HCT116 (cell line): ENCODE measurements around the gene SMYD4. TPM values are rescaled to one million over a fixed set of nuclear protein-coding genes. Genes with fewer than 3 reads are reported as not detected.
"Not testable (repeated sequence)": the region's sequence is repeated elsewhere in the genome, so short reads cannot be mapped to it uniquely, and the experiment has no call there.

Source experiments
- ATAC-seq: fragments of 200-7000 bp; cut with Tn5 transposase; 2 replicates; pipeline ENCODE4 v1.9.1; 2020; ENCODE audit warnings: mild to moderate bottlenecking, moderate library complexity
- BruUV-seq: library from RNA; stranded (reverse); fragments of 400-500 nt; replicated peaks from 2 replicates; lab custom pipeline; 2021; lab: Mats Ljungman, UMichigan
- CTCF ChIA-PET: fragments of 300-600 bp; sonication (Branson Sonifier 250); formaldehyde crosslinking; loops from one replicate; lab custom pipeline; 2021; ENCODE audit warnings: antibody characterized with exemption; lab: Charles Lee
- POLR2A ChIA-PET: fragments of 300-600, 350-600 bp; sonication (Branson Sonifier 250); formaldehyde crosslinking; loops from one replicate; lab custom pipeline; 2021; ENCODE audit warnings: antibody characterized with exemption; lab: Charles Lee
- RAD21 ChIA-PET, 2 experiments: fragments of 300-600 bp; sonication (Branson Sonifier 250); formaldehyde crosslinking; loops; one replicate each; lab custom pipeline; 2023; ENCODE audit warnings: low total read pairs in 2 of 2; ENCODE audit not compliant: uncharacterized antibody in 2 of 2, unreplicated experiment in 2 of 2, low non-redundant PET in 1 of 2; lab: Charles Lee
- DNase-seq: peaks from one replicate; pipeline ENCODE4 v3.0.0-alpha.2; 2010; ENCODE audit warnings: low read depth, low spot score
- H2AFZ ChIP-seq: fragments of 200-600 bp; shearing (Covaris generic), sonication (generic); 2 replicates; pipeline ENCODE4 v1.6.1; 2017; ENCODE audit warnings: low read depth, mixed run types, mixed read lengths, antibody characterized with exemption, low read length; ENCODE audit not compliant: poor library complexity, severe bottlenecking
- H3K27ac ChIP-seq: 2 replicates; pipeline ENCODE4 v1.5.1; 2012; ENCODE audit warnings: low read depth, low read length
- H3K27me3 ChIP-seq: fragments of 200-600 bp; sonication (generic); 2 replicates; pipeline ENCODE4 v1.6.1; 2016; ENCODE audit warnings: mixed run types, low read length, mixed read lengths; ENCODE audit not compliant: insufficient read depth
- H3K36me3 ChIP-seq, 2 experiments: fragments of 200-500 bp in 1 of 2; fragments of 200-600 bp in 1 of 2; sonication (Bioruptor generic) in 1 of 2; sonication (generic) in 1 of 2; 2 replicates each; pipeline versions ENCODE4 v1.5.1 to v1.6.1; 2014 to 2016; ENCODE audit warnings: low read length in 2 of 2, inconsistent platforms in 1 of 2, mixed read lengths in 1 of 2, mixed run types in 1 of 2; ENCODE audit not compliant: insufficient read depth in 2 of 2, control insufficient read depth in 1 of 2
- H3K4me1 ChIP-seq, 2 experiments: fragments of 200-600 bp in 1 of 2; sonication (generic) in 1 of 2; 2 replicates each; pipeline versions ENCODE4 v1.5.1 to v1.6.1; 2012 to 2017; ENCODE audit warnings: low read length in 2 of 2, inconsistent platforms in 1 of 2, mild to moderate bottlenecking in 1 of 2, mixed read lengths in 1 of 2, mixed run types in 1 of 2, moderate library complexity in 1 of 2; ENCODE audit not compliant: insufficient read depth in 2 of 2, control insufficient read depth in 1 of 2
- H3K4me2 ChIP-seq: fragments of 200-600 bp; sonication (generic); 2 replicates; pipeline ENCODE4 v1.6.1; 2017; ENCODE audit warnings: mixed run types, low read length, mixed read lengths
- H3K4me3 ChIP-seq, 2 experiments: fragments of 200-600 bp in 1 of 2; sonication (generic) in 1 of 2; replicated peaks in 1 of 2; 2 replicates each; pipeline ENCODE4 v1.5.1; 2011 to 2016; ENCODE audit warnings: low read length in 2 of 2, control low read depth in 1 of 2, low read depth in 1 of 2, mild to moderate bottlenecking in 1 of 2, mixed read lengths in 1 of 2, mixed run types in 1 of 2
- H3K79me2 ChIP-seq: fragments of 200-600 bp; sonication (generic); 2 replicates; pipeline ENCODE4 v1.6.1; 2017; ENCODE audit warnings: mild to moderate bottlenecking, mixed run types, low read length, moderate library complexity, mixed read lengths; ENCODE audit not compliant: insufficient read depth
- H3K9ac ChIP-seq: fragments of 200-600 bp; sonication (generic); 2 replicates; pipeline ENCODE4 v1.6.1; 2016; ENCODE audit warnings: low read length, mixed read lengths
- H3K9me2 ChIP-seq: fragments of 200-600 bp; sonication (generic), shearing (Covaris generic); 2 replicates; pipeline ENCODE4 v1.6.1; 2017; ENCODE audit warnings: mixed run types, mild to moderate bottlenecking, moderate library complexity; ENCODE audit not compliant: insufficient read depth
- H3K9me3 ChIP-seq, 2 experiments: fragments of 200-500 bp in 1 of 2; fragments of 200-600 bp in 1 of 2; sonication (Bioruptor generic) in 1 of 2; sonication (generic) in 1 of 2; 2 replicates each; pipeline ENCODE4 v1.6.1; 2014 to 2017; ENCODE audit warnings: low read length in 2 of 2, mixed read lengths in 2 of 2, inconsistent platforms in 1 of 2, low read depth in 1 of 2, mild to moderate bottlenecking in 1 of 2, mixed run types in 1 of 2, moderate library complexity in 1 of 2; ENCODE audit not compliant: control insufficient read depth in 1 of 2, insufficient read depth in 1 of 2
- H4K20me1 ChIP-seq: fragments of 200-600 bp; sonication (generic), shearing (Covaris generic); 2 replicates; pipeline ENCODE4 v1.6.1; 2017; ENCODE audit warnings: mixed run types, mild to moderate bottlenecking, moderate library complexity; ENCODE audit not compliant: insufficient read depth
- EGR1 ChIP-seq: IDR thresholded peaks from 2 replicates; pipeline ENCODE4 v1.6.1; 2012; ENCODE audit warnings: low read depth
- EZH2 ChIP-seq: fragments of 200-600 bp; sonication (generic); IDR thresholded peaks from 2 replicates; pipeline ENCODE4 v1.6.1; 2017; ENCODE audit warnings: antibody characterized with exemption, mixed run types
- EZH2phosphoT487 ChIP-seq: fragments of 200-600 bp; IDR thresholded peaks from 2 replicates; pipeline ENCODE4 v1.6.1; 2018; ENCODE audit warnings: antibody characterized with exemption, borderline replicate concordance
- FOSL1 ChIP-seq: IDR thresholded peaks from 2 replicates; pipeline ENCODE4 v1.6.1; 2012; ENCODE audit warnings: low read depth
- MAX ChIP-seq: IDR thresholded peaks from 2 replicates; pipeline ENCODE4 v1.6.1; 2012
- intact Hi-C: fragments of 100-400 bp; cut with micrococcal nuclease; formaldehyde crosslinking; loops from 2 replicates; pipeline ENCODE4 v1.10.0; 2022
- total RNA-seq: library from RNA; stranded (reverse); gene quantifications from one replicate; pipeline ENCODE4 v1.2.1, GENCODE V29; 2021; ENCODE audit not compliant: unreplicated experiment

Gene SMYD4
- total RNA-seq, 1 experiment from 2014 or later: 16.9 TPM

- H3K36me3 ChIP-seq, ATAC-seq, H3K4me3 ChIP-seq, H3K27ac ChIP-seq, H3K9me3 ChIP-seq, POLR2A ChIA-PET, H4K20me1 ChIP-seq, BruUV-seq, DNase-seq, H3K4me2 ChIP-seq, H3K27me3 ChIP-seq, H3K9me2 ChIP-seq, H3K79me2 ChIP-seq, CTCF ChIA-PET, RAD21 ChIA-PET, H2AFZ ChIP-seq, H3K9ac ChIP-seq: not testable (repeated sequence)
- peaks cover 2 to 16% of the 10 kb centered on the region in 2 experiments; a peak in 3 of 4 replicates for H3K4me1 ChIP-seq
- intact Hi-C loops: loop anchor here (5.0 kb wide), 1 partner anchor 42 kb away; the partner anchor contains the start of gene WDR81
These were observed 65.0 kb downstream of the SMYD4 start for GRCh38 chr17:1764705-1765104.

- Histone ChIP-seq H3K4me3 (no peak overlapping the region), H3K9me2 (no peaks in the 10 kb centered on the region), H3K4me2 (no peak overlapping the region), H3K27ac (no peak overlapping the region), H3K9ac (no peak overlapping the region), H3K79me2 (no peaks in the 10 kb centered on the region), H4K20me1 (no peaks in the 10 kb centered on the region), H3K27me3 (no peaks in the 10 kb centered on the region), H2AFZ (no peak overlapping the region), H3K9me3 (no peaks in the 10 kb centered on the region), H3K4me1 (peaks cover 2 to 16% of the 10 kb centered on the region in 2 experiments; a peak in 3 of 4 replicates), H3K36me3 (no peaks in the 10 kb centered on the region)
- BruUV-seq: no TSS peak
- TF ChIP-seq MAX: no peak
- no peak for TF ChIP-seq EZH2phosphoT487
- TF ChIP-seq EGR1: no peak
- no peak for TF ChIP-seq FOSL1
- no peak for TF ChIP-seq EZH2
- no peak for DNase-seq
- ChIA-PET CTCF (no interaction called here), RAD21 (interaction anchor here in 1 of 2 experiments (0.7 kb wide), 1 partner anchor 115 kb away, joined by 4 read pairs; no protein-coding TSS in a partner anchor), POLR2A (no interaction called here)
- no peak for ATAC-seq
- intact Hi-C loops: no loop called here
These were observed 65.4 kb downstream of the SMYD4 start for GRCh38 chr17:1764284-1764683.
